Daoy (cell line): ENCODE data around the gene SMC5. TPM values are rescaled to one million over a fixed set of nuclear protein-coding genes. Genes with fewer than 3 reads are reported as not detected.
"Not testable (repeated sequence)": the region's sequence is repeated elsewhere in the genome, so short reads cannot be mapped to it uniquely, and the experiment has no call there.

Experiments used
- DNase-seq: peaks from one replicate; pipeline ENCODE4 v3.0.0-alpha.2; 2015; ENCODE audit warnings: low read depth
- total RNA-seq: library from RNA; depleted of rRNA; stranded (reverse); fragments of >200 nt; shearing (Covaris generic); gene quantifications from 2 replicates; pipeline ENCODE4 v1.2.3, GENCODE V29; 2014

SMC5 gene
- total RNA-seq, 1 experiment from 2014 or later = 27.1 TPM

- DNase-seq = no peak
Observed at GRCh38 chr9:70263421-70263820, 4.6 kb downstream of the SMC5 start.

- no peak for DNase-seq
Observed at GRCh38 chr9:70278305-70278704, 19.5 kb downstream of the SMC5 start.

DNA sequence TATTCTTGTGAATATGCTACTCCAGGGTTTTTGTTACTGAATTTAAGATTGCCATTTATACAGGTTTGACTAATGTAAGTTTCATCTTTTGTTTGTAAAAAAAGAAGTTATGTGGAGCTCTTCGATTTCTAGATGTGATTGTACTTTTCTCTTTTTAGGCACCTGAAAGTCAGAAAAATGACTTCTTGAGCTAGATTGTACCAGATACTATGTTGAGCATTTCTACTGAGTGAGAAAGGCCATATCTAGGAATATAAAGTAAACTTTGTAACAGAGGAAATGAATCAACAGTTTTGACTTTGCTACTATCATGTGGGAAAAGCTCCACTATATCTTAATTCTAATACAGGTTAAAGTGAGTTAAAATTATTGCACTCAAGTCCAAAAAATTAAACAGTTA lies 25.1 kb downstream of the SMC5 start:
- DNase-seq = no peak

DNA sequence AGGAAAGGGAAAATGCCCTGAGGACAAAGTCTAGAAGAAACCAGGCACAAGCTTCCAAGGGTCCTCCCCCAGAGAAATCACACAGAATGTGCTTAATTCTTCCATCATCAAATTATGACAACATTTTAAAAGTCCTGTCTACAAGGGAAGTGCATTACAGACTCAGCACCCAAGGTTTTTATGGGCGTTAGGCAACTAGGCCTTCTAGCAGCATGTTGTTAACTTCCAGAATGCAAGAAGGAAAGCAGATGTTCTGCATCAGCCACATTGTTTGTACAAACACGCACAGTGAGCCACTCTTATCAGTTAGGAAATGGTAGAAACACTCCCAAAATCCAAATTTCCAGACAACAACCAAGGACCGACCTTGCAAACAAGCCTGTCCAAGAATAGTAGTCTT lies 26.5 kb downstream of the SMC5 start:
- no peak for DNase-seq

DNA sequence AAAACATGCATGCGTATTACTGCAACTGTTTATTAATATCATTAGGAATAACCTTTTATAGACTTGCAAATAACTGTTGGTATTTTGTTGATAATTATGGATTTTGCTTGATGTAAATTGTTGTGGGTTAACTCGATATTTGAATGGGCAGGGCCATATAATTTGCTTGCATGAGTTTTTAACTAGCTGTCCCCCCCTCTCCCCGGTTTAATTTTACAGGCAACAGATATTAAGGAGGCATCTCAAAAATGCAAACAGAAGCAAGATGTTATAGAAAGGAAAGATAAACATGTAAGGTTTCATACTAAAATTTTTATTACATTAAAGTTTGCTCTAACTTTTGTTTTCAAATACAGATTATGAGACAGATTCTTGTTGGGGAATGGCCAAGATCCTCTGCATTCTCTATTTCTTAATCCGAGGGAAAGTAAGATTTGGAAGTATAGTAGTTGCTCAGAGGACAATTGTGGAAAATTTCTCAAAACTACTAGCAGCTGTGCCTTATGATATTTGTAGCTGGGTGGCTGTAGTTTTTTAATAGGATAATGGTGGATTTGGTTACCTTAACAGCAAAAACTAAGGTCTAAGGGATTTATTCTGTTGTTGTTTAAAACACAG lies 27.3 kb downstream of the SMC5 start:
- DNase-seq = no peak

GRCh38 chr9:70290626-70291025 lies 31.8 kb downstream of the SMC5 start:
- no peak for DNase-seq

DNA sequence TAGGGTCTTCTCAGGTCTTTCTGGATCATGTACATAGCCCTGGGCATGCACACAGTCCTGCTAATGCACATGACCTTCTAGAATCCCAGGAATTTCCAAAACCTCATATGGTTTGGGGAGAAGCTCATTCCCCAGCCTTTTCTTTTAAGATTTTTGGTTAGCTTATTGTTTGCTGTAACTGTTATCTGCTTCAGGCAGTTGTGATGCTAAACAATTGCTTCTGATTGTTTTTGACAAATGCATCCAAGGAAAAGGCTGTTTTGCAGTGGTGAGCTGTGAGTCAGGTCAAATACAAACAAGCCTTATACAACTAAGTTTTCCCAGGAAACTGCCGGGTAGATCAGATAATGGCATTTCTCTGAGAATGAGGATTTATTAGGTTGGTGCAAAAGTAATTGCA lies 32.7 kb downstream of the SMC5 start:
- DNase-seq = no peak

- DNase-seq = no peak
Observed at GRCh38 chr9:70292253-70292652, 33.5 kb downstream of the SMC5 start.

DNA sequence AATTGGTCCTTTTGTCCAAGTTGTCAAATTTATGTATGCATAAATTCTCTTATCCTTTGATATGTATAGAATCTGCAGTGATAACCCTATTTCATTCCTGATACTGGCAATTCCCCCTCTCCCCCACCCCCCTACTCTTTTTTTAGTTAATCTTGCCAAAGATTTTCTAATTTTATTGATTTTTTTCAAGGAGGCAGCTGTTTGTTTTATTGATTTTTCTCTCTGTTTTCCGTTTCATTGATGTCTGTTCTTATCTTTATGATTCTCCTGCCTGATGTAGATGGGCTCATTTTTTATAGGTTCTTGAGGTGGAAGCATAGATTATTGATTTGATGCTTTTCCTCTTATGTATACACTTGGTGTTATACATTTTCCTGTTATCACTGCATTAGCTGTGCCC lies 34.4 kb downstream of the SMC5 start:
- DNase-seq = no peak

GRCh38 chr9:70297141-70297540 lies 38.4 kb downstream of the SMC5 start:
- no peak for DNase-seq

- no peak for DNase-seq
Observed at GRCh38 chr9:70298245-70298771, 39.5 kb downstream of the SMC5 start.

GRCh38 chr9:70303268-70303667 lies 44.5 kb downstream of the SMC5 start:
- DNase-seq = no peak

GRCh38 chr9:70304810-70305209 lies 46.0 kb downstream of the SMC5 start:
- DNase-seq = no peak

DNA sequence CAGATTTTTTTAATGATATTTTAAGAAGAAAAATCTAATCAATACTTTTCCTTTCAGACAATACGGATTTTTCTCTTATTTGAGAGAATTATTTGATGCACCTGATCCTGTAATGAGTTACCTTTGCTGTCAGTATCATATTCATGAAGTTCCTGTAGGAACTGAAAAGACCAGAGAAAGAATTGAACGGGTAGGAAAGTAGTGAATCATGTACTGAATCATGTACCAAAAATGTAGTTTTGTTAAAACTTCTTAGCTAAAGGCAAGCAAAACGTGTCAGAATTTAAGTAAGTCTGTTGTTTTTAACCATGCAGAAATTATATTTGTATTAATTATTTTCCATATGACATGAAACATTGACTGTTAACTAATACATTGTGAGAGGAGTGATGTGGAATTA lies 56.6 kb downstream of the SMC5 start:
- no peak for DNase-seq

GRCh38 chr9:70318002-70318401 lies 59.2 kb downstream of the SMC5 start:
- DNase-seq = no peak

DNA sequence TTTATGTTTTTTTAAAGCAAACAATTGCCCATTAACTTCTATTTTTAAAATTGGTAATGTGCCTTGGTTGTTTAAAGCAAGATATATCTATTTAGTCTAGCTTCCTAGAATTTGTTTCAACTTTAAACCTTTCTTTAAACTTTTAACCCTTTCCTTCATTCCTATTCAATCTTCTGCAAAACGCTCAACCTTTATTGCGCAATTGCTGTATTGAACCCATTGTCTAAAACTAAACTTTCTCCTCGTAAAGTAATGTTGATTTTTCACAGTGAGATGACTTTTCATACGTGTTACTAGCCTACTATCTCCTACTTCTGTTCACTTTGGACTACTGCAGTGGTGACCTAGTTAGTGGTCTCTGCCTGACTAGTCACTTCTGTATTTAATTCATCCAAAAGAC lies 63.3 kb downstream of the SMC5 start:
- no peak for DNase-seq

- DNase-seq = no peak
Observed at GRCh38 chr9:70324963-70325362, 66.2 kb downstream of the SMC5 start.

- not testable (repeated sequence) for DNase-seq
Observed at GRCh38 chr9:70328625-70329024, 69.8 kb downstream of the SMC5 start.

DNA sequence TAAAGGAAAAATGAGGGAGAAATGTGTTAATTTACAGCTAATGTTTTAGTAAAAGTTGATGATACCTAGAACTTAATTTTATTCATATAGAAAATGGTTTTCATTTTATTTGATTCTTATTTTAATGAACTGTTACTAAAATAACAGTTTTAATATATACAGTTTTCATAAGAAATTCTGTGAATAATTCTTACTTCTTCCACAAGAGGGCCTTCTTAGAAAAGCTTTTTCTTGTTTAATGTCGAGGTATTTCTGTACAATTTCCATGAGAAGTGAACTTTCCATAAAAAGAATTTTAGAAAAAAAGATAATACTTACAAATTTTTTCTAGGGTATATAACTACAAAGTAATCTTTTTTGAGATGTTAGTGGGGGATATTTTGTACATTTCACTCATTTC lies 81.8 kb downstream of the SMC5 start:
- DNase-seq = no peak

DNA sequence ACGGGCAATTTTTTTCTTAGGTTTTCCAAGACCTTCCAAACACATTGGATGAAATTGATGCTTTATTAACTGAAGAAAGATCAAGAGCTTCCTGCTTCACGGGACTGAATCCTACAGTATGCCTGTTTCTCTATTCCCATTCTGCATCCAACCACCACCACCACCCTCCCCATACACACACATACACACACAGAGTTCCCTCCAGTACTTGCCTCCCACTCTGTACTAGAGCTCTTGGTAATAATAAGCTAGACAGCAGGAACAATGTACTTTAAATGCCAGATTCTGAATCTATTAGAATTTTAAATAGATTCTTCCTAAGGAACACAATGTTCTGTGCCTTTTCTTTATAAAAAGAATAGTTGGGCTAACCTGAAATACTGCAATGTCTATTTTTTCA lies 88.3 kb downstream of the SMC5 start:
- DNase-seq = no peak

GRCh38 chr9:70352356-70352755 lies 93.6 kb downstream of the SMC5 start:
- DNase-seq = no peak

GRCh38 chr9:70352802-70353201 lies 94.0 kb downstream of the SMC5 start:
- no peak for DNase-seq

- DNase-seq = no peak
Observed at GRCh38 chr9:70355801-70356200, 97.0 kb downstream of the SMC5 start.

DNA sequence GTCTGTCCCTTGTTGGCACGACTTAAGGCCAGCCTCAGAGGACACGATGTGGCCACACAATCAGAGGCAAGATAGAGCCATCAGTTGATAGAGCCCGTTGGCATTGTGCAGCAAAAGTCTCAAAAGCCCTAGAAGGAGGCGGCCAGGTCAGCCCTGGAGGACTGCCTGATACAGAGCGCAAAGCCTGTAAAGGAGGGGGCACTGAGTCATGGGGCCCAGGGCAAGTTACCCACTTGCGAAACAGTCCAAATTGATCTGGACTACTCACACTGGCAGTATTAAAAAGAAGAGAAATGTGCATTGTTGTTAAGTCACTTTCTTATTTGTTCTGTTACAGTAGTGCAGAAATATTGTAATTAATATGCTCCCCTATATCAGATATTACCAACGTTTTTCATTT lies 104.2 kb downstream of the SMC5 start:
- no peak for DNase-seq
